CMK (cell line): ENCODE data around the gene SHROOM1.
A peak's percentile ranks its signal among the peaks of the same experiment; 100 is the strongest.

Experiments used
- DNase-seq: peaks from one replicate; pipeline ENCODE4 v3.0.0-alpha.2; 2010; ENCODE audit warnings: low read depth

SHROOM1 gene

DNA sequence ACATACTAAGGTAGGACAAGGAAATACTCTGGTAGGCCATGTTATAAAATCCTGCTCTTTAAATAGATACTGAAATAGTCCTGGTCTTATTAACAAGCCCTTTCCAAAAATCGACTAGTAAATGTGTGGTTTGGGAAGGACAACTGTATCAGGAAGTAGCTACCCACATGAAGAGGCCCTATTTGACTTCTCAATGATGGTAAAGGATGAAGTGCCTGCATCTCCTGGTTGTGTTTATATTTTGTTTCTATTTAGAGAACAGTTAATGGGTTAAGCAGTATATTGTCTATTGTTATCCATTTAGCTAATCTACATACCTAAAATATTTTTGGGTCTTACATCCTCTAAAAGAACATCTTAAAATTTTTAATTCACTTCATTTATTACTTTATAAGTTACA, 23.3 kb upstream of the SHROOM1 start:
- DNase-seq: no peak

DNA sequence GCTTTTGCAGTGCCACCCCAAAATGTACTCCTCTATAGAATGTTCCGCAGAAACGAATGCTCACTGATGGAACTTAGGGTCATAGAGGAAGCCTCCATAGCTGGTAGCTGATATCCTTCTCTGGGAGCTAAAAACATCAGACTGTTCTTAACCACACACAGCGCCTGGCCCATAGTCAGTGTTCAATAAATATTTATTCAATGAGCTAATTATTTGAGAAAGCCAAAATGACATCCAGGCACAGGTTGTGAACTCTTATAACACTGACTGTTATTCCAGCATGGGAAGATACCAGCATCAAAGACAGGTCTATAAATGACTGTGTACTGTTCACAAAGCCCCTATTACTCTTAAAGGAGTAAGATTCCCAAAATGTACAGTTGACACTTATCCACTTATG, 22.9 kb upstream of the SHROOM1 start:
- no peak for DNase-seq

DNA sequence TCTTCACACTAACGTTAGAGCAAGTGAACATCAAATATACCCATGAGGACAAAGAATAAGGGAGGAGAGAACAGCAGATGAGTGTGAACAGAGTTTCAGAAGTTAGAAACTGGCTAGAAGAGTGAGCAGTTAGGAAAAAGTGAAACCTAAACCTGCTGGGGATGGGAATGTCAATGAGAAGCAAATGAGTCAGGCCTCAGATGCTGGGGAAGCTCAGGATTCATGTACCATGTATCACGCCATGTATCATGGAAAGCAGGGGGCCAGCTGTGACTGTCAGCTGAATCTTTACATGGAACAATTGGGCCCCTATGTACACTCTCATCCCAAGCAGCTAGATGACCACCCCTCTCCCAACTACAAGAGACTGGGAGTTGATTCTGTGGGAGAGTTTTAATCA, 19.6 kb upstream of the SHROOM1 start:
- no peak for DNase-seq

DNA sequence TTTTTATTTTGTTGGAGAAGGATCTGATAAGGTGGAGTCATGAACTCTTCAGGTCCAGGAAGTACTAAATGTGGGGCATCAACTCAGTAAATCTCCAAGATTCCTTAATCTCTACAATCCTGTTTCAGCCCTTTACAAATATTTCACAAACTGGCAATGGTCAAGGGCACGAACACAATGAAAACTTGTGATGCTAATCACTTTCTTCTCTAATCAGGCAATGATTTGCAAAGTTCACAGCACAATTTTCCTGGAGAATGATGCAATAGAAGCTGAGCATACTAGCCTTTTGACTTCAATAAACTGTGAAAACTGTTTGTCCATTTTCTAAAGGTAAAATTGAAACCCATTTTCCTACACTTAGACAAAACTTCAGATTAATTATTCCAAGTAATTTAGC, 18.9 kb upstream of the SHROOM1 start:
- DNase-seq: no peak

DNA sequence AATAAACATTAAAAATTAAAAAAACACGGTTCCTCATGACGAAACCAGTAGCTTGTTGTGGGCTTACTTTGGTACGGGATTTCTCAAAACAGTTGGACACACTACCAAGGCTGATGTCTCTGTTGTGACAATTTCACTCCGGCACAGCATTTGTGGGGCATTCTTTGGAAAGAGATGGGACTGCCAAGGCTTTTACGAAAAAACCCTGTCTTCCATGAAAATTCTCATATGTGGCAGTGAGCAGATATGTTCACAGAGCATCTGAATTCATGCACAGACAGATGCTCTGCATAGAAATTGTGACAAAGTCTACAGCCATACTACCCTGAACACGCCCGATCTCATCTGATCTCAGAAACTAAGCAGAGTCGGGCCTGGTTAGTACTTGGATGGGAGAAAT, 17.8 kb upstream of the SHROOM1 start:
- no peak for DNase-seq

DNA sequence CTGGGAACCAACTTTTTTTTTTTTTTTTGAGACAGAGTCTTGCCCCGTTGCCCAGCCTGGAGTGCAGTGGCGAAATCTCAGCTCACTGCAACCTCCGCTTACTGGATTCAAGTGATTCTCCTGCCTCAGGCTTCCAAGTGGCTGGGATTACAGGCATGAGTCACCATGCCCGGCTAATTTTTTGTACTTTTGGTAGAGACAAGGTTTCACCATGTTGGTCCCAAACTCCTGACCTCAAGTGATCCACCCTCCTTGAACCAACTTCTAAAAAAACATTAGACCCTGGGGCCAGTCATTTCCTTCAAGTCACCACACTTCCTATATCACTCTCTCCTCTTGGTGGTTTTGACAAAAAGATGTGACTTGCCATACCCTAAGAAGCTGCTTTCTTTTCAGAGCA, 10.9 kb upstream of the SHROOM1 start:
- DNase-seq: no peak

DNA sequence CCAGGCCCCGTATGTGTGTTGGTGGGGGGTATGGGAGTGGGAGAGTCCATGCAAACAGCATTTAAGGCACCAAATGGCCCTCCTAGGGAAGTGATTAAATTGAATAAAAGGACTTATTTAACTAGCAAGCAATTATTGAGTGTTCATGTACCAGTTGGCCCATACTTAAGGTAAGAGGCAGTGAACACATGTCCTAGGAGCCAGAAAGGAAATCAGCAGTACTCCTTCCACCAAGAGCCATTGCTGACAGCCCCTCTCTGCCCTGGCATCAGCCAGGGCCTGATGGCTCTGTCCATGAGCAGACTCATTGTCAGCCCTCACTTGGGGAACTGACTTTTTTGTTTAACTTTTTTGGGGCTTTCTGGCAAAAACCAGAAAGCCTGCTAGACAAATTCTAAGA, 10.4 kb upstream of the SHROOM1 start:
- no peak for DNase-seq

DNA sequence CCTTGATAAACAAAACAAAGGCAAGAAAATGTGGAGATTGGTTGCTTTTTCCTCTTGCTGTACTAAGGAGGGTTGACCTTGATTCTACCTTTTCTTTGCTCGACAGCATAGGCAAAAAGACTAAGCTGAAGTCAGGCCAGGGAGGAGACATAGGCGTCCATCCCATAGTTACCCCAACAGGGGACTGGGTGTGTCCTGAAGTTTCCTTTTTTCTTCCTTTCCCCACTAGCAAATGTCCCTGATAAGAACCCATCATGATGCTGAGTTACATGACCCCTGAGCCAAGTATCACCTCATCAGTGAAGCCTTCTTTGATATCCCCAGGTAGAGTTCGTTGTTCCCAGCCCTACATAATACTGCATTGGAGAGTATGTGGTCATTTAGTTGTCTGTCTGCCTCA, 9.9 kb upstream of the SHROOM1 start:
- no peak for DNase-seq

DNA sequence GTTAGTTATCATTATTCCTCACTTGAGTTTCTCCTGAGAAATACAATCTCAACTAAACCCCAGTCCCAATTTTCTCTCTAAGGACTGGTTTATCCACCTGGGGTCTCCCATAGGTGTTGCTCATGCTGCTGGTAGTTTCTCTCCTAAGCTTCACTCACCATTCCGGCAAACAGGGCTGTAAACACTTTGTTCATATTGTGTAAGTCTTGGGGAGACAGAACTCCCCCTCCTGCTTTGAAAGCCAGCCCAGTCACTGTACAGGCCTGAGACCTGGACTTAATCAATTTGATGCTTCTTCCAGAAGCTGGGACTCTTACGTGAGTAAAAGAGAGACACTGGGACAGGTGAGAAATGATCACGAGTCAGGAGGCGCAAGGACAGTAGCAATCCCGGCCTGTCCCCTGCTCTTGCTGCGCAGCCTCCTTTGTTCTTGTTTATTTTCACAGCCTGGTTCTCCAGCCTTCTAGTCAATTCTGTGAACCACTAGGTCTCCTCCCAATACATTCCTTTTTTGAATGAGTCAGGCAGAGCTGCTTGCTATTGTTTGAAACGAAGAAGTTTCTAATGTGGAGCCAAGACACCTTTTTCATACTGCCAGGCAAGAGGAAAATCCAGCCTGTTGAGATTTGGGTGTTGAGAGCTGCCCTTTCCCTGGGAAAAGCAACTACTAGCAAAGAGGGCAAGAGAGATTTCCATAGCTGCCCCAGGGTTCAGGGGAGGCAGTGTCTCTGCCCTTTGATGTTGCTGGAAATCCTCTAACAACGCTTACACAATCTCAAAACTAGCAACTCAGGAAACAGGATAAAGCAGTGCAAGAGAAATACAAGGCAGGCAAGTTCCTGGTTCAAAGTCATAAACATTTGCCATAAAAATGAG, 9.2 kb upstream of the SHROOM1 start:
- no peak for DNase-seq

DNA sequence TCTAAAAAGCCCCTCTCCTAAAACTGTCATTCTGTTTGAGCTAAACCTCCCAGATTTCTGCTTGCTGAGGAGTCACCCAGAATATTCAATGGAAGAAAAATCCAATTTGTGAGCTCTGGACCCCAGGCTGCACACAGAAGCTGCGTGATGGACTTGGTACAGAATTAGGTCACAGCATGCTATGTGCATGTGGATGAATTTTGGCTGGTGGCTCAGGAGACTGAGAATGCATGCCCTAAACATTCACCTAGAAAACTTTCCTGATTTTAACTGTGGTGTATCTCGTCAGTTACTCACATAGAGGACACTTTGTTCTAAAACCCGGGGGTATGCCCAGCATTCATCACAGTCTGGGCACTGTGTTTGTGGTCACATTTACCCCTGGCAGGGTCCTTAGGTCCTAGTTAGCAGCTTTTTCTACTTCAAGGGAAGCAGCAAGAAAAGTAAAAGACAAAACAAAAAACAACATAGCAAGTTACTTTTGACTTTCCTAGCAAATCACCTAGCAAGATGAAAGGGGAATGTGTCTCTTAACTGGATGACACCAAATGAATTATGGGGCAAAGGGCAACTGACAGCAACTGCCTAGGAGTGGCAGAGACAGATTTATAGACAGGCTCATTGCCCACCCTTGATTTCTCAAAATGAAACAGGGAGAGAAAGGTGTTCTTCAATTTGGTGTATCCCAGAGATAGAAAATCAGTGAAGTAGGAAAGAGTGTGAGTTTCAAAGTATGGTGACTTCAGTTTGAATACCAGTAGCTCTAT, 8.3 kb upstream of the SHROOM1 start:
- no peak for DNase-seq

DNA sequence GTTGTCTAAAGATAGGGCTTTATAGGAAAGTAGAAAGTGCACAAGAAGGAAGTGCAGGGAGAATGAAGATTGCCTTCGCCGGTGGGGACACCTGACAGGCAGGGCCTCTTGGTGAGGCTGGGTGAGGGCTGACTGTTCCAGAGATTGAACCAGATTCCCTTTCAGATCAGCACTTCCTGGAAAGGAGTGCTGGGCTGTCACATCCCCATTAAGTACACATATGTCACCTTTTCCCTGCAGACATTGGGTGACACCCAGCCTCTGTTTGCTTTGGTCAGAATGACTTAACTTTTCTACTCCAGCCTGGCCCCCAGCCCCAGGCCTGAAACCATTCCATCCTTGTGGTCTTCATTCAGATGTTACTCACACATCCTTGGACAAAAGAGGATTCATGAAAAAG, 7.4 kb upstream of the SHROOM1 start:
- DNase-seq: no peak

DNA sequence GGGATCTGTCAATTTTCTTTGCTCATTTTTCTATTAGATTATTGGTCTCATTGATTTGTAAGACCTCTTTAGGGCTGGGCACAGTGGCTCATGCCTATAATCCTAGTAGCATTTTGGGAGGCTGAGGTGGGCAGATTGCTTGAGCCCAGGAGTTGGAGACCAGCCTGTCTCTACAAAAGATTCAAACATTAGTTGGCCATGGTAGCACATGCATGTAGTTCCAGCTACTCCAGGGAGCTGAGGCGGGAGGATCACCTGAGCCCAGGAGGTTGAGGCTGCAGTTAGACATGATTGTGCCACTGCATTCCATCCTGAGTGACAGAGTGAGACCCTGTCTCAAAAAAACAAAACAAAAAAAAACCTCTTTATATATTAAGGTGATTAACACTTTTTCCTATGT, 6.4 kb upstream of the SHROOM1 start:
- no peak for DNase-seq

DNA sequence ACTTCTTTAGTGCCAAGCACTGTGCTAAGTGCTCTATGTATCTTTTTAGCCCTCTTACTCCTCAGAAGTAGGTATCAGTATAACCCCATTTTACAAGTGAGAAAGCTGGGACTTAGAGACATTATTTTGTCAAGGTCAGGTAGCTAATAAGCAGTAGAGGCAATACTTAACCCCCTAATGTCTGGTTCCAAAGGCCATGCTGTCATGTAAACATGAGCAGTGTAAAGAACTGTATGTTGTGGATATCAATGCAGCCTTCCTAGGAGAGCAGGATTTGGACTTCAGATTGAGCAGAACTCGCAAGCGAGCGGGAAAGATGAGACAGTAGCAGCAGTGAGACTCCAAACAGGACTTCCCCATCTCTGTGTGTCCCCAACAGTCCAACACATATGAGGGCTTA, 3.6 kb upstream of the SHROOM1 start:
- no peak for DNase-seq

DNA sequence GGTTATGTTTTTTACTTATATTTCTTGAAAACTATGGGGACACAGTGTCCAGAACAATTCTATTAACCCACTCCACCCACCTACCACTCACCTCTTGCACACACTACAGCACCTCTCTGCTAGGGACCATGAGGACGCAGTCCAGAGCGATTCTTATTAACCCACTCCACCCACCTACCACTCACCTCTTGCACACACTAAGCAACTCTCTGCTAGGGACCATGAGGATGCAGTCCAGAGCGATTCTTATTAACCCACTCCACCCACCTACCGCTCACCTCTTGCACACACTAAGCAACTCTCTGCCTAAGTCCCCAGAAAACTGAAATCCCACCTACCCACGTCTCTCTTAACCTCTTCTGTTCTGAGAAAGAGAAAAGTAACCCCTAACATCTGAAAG, 2.2 kb upstream of the SHROOM1 start:
- no peak for DNase-seq

DNA sequence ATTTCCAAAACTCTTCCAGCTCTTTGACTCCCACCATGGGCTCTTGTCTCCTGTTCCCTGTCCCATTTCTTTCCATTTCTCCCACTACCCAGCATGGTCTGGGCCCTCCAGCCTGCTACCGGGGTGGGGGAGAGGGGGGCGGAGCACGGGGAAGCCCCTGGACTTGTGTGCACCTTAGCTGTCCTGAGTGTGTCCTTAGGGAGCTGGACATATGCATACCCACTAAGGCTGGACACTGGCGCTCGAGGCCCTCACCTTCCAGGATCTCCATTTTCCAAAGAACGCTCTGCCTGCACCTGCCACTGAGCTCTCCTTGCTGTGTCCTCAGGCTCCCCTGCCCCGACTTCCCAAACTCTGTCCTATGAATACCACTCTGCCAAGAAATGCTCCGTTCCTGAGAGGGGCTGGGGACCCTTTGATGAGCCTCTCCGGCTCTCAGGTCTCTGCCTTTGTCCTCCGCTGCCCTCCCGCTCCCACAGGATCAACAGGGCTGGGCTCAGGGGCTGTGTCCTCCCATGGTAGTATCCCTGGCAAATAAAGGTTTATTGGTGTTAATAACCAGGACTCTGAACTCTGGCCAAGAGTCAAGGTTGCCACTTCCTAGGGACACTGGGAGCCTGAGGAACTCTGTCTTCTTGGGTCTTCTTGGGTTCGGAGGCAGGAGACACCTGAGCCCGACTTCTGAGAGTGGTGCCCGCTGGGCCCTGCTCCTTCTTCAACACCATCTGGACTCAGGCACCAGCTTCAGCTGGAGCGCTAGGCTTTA, 831 bp upstream of the SHROOM1 start:
- DNase-seq: no peak

DNA sequence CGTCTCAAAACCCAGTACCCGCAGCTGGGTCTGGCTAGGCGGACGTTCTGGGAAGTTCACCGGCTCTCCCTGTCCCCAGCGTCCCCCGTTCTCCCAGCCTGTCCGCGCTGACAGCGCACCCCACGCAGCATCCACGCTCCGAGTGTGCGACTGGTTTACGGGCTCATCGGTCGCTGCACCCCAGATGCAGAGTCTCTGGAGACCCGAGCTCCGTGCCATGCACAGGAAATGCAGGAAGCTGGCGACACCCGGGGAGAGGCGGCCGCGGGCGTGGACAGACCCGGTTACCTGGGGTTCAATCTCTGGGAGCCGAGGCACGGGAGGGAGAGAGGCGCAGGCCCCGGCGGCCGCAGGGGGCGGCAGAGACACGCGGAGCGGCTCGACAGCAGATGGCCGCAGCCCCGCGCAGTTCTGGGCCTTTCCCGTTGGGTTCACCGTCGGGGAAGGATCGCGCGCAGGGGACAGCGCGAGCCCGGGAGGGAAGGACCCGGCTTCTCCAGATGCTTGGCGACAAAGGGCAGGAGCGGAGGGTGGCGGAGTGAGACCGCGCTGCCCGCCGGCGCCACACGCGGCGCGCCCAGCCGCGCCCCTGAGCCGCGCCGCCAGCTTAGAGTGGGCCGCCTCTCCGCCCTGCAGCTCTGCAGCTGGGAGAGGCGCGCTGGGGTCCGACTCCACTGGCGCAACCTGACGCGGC, 558 bp downstream of the SHROOM1 start:
- peak; percentile 25 for DNase-seq

DNA sequence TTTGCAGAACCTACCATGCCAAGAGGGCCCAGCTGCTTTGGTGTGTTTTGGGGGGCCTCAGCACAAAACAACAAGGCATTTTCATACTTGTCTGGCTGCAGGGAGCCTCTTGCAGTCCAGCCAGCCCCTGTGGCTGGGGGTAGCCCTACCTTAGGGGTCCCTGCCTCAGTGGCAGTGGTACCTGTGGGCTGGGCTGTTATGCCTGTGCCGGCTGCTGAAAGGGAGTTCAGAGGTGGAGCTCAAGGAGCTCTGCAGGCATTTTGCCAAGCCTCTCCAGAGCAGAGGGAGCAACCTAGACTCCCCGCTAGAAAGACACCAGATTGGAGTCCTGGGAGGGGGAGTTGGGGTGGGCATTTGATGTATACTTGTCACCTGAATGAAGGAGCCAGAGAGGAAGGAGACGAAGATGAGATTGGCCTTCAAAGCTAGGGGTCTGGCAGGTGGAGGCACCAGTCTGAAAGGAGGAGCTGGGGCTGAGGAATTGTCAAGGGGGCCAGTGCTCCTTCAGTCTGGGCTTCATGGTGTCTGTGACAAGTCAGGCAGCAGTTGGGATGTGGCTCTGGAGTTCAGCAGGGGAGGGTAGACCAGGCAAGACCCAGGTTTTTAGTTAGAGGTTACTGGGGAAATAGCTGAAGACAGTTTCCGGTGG, 1.5 kb downstream of the SHROOM1 start:
- DNase-seq: no peak

DNA sequence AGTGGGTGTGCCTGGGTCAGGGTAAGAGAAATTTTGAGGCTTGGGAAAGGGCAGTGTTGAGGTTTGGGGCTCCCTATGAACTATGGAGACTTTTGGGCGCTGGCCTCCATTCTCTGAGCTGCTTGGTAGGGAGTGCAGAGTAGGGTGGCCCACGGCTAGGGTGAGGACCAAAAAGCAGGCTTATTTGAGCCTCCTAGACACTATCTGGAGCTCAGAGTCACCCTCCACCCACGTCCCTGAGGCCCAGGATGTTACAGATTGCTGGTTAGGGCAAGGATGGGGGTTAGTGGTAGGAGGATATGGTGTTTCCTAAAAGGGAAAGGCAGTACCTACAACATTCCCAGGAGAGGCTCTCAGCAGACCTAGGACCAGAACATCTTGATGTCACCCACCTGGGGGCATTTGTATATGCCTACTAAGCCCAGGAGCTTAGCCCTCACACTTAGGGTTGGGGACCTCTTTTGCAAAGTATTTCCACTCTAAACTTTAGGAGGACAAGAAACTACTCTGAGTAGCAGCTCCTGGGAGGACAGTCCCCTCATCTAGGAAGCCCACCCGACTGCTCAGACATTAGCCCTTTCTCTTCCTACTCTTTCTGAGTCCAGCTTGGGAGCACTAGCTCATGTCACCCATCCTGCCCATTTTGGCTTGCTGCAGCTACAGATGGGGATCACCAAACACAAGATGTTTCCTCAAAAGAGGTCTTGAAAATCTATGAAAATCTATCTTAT, 2.3 kb downstream of the SHROOM1 start:
- no peak for DNase-seq

DNA sequence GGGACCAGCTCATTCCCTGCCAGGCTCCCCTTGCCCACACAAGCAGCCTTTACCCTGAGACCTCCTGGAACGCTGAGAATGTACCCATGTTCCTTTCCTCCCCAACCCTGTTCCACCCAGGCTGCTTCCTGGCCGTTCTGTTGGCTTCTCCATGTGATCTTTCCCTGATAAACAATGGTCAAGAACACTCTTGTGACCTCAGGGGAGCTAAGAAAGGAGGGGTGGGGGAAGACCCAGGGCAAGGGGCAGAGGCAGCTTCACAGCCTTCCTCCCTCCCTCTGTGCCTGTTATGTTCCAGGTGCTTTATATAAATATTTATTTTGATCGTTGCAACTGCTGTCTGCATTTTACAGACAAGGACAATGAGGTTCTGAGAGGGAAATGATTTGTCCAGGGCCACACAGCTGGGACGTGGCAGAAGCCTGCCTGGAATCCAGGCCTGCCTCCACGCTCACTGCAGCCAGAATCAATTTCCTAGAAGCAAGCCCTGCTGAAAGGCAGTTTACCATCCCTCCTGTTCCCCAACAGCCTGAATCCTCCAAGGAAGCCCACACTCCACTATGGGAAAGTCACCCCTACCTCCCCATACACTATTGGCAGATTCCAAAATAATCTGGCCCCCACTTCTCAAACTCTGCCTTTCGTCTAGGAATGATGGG, 3.9 kb downstream of the SHROOM1 start:
- DNase-seq: no peak

DNA sequence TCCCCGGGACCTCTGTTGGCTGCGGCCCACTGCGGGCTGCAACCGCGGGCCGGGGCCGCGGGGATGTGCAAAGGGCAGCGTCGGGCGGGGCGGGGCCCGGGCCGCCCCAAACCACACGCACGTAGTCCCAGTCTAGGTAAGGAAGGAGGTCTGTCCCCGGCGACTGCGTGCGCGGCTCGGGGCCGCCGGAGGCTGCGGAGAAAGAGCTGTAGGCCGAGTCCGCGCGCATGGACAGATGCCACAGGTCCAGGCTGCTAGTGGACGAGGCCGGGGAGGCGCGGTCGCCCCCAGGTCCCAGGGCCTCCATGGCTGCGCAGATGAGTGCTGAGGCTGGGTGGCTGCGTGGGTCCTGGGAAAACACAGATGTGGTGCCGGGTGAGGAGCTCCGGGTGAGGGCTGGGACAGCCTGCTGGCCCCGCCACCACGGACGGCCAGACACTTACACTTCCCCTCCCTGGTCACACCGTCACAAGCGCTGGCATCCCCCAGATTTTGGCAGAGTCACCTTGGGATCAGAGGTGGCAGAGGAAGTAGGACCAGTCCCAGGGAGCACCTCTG, 4.5 kb downstream of the SHROOM1 start:
- DNase-seq: no peak
